A673 (cell line): Measurements from ENCODE around the gene YARS2.

Experiments
- CTCF ChIP-seq: fragments of 300-800, 200-600 bp; sonication (generic); conservative IDR thresholded peaks from 2 replicates; pipeline ENCODE4 v1.5.1; 2017; ENCODE audit warnings: low read depth, mild to moderate bottlenecking, antibody characterized with exemption, low read length, moderate library complexity, mixed read lengths
- EZH2 ChIP-seq: fragments of 200-600 bp; sonication (generic); IDR thresholded peaks from 2 replicates; pipeline ENCODE4 v1.6.1; 2017; ENCODE audit warnings: borderline replicate concordance, low read depth, mild to moderate bottlenecking, mixed read lengths, antibody characterized with exemption, low read length; ENCODE audit not compliant: poor library complexity, severe bottlenecking

GRCh38 chr12:32714772-32715171 is 40.9 kb downstream of the YARS2 start:
- no peak for TF ChIP-seq CTCF
- no peak for TF ChIP-seq EZH2
